ENCODE results near the gene ELMO1.

Gene ELMO1

DNA sequence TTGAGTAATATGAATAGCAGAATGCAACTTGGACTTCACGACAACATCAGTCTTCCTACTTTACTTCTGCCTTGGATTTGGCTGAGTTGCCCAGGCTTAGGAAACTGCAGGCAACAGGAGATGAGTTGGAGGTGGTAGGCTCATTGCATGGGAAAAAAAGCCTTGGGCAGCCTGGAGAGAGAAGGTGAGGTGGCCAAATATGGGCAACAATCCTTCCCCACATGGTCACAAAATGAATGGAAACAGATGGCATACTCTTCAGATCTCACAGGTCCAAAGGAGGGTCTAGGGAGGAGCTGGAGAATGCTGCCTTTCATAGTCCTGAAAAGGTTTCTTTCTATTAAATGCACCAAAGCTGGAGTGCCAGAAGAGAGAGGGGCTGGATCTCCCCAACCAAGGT, 595.7 kb downstream of the ELMO1 start:
- no peak for DNase-seq

GRCh38 chr7:36852017-36852416, 596.6 kb downstream of the ELMO1 start:
- DNase-seq: no peak

GRCh38 chr7:36851382-36851781, 597.3 kb downstream of the ELMO1 start:
- no peak for DNase-seq

DNA sequence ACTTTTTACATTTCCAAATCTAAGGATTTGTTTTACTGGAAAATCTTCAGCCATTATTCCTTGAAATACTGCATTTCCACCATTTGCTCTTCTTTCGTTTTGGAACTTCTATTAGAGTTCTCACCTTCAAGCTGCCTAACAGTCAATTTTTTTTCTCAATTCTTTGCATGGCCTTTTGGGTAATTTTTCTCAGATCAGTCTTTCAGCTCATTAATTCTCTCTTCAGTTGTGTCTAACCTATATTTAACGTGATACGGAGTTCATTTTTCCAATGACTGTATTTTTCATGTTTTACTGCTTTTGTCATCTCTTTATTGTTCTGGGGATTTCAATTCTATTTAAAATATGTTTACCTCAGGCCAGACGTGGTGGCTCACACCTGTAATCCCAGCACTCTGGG, 600.7 kb downstream of the ELMO1 start:
- DNase-seq: no peak

GRCh38 chr7:36844374-36844773, 604.3 kb downstream of the ELMO1 start:
- DNase-seq: no peak

- DNase-seq: peak in 1 of 2 experiments; percentile 22
Measured at GRCh38 chr7:36840904-36841303, 607.8 kb downstream of the ELMO1 start.

DNA sequence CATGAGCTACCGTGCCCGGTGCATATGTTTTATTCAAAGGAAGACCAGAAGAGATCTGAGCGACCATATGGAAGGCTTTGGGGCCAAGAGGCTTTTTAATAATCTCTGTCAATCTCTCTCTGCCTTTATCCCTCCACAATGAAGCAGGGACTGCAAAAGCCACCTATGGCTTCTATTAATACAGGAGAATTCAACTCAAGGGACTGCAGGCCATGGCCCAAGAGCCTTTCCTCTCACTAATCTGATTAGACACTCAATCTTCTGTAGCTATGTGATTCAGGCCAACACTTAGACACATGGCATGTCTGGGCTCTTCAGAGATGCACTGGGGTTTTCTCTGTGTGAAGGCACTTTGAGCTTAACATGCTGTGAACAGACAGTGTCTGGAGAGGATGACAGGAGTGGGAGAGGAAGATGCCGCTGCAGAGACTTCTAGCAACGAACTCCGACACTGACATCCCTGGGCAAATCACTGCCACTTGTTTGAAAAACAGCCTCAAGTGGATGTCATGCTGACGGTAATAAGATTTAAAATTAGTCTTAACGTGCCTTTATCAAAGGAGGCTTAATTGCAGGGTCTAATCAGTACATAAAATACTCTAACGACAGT, 609.9 kb downstream of the ELMO1 start:
- DNase-seq: peak in 1 of 2 experiments; percentile 29

DNA sequence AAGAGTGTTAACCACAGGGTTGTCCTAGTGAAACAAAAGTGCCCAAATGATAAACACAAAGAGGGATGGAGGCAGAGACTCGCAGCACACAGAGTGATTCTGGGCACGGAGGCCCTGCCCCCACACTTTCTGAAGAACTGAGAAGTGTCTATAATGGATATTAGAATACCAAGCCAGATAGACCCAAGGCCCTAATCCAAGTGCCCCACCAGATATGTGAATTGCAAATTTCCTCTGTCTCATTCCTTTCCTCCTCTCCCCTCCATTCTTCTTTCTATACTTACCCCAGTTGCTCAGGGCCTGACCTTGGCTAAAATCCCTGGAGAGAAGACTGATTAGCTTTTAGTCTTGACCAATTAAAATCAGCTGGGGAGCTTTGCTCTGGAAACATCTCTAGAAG, 617.6 kb downstream of the ELMO1 start:
- DNase-seq: no peak

- DNase-seq: no peak
Measured at GRCh38 chr7:36827726-36828703, 620.6 kb downstream of the ELMO1 start.

- DNase-seq: no peak
Measured at GRCh38 chr7:36825501-36825900, 623.2 kb downstream of the ELMO1 start.

- DNase-seq: no peak
Measured at GRCh38 chr7:36823353-36823752, 625.3 kb downstream of the ELMO1 start.

- DNase-seq: no peak
Measured at GRCh38 chr7:36821617-36822016, 627.0 kb downstream of the ELMO1 start.

DNA sequence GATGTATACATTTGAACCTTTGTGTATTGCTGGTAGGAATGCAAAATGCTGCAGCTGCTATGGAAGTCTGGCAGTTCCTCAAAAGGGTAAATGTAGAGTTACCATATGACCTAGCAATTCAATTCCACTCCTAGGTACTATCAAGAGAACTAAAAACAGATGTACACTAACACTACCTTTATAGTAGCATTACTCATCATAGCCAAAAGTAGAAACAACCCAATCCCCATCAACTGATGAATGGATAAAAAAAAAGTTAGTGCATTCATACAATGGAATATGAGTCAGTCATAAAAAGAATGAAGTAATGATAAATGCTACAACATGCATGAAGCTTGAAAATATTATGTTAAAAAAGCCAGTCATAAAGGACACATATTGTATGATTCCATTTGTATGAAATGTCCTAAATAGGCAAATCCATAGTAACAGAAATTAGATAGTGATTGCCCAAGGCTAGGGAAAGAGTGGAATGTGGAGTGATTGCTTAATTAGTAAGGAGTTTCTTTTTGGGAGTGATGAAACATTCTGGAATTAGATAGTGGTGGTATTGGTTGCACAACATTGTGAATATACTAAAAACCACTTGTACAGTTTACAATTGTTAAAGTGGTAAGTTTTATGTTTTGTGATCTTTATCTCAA, 628.0 kb downstream of the ELMO1 start:
- no peak for DNase-seq

- DNase-seq: no peak
Measured at GRCh38 chr7:36819639-36820038, 629.0 kb downstream of the ELMO1 start.

GRCh38 chr7:36814311-36814710, 634.4 kb downstream of the ELMO1 start:
- DNase-seq: no peak

GRCh38 chr7:36811807-36812206, 636.9 kb downstream of the ELMO1 start:
- DNase-seq: no peak

- no peak for DNase-seq
Measured at GRCh38 chr7:36810489-36810888, 638.2 kb downstream of the ELMO1 start.

GRCh38 chr7:36810032-36810431, 638.6 kb downstream of the ELMO1 start:
- peak in 1 of 2 experiments; percentile 43 for DNase-seq

GRCh38 chr7:36809510-36809909, 639.2 kb downstream of the ELMO1 start:
- DNase-seq: no peak

GRCh38 chr7:36809086-36809485, 639.6 kb downstream of the ELMO1 start:
- no peak for DNase-seq

DNA sequence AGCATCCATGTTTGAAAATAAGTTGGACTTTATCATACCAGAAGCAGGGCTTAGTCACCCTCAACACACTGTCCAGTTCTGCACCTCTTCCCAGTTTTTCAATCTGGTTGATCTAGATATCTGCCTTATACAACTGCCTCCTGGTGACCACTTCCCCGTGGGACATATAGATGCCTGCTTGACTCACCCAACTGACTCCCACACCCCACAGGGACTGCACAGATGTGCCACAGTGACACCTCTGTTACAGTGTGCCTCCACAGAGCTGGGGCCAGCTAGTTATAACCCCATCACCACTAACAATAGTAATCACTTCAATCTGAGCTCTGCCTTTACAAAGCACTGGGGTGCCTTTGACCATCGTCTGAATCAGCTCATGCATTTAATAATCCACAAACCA, 641.8 kb downstream of the ELMO1 start:
- DNase-seq: no peak

Measured in NCI-H446 (cell line).